ENCODE data around the gene NOS1.

NOS1 gene

GRCh38 chr12:117243488-117243887 lies 117.9 kb downstream of the NOS1 start:
- Histone ChIP-seq H3K27ac (no peak overlapping the region), H3K4me3 (ENCODE audit: low read depth in 1 of 2, low read length in 1 of 2) (no peak overlapping the region), H3K4me1 (ENCODE audit: control insufficient read depth in 1 of 2, insufficient read depth in 1 of 2, low read depth in 1 of 2, low read length in 1 of 2) (no peaks in the 10 kb centered on the region), H3K9me3 (no peaks in the 10 kb centered on the region), H3K27me3 (no peaks in the 10 kb centered on the region), H3K36me3 (no peaks in the 10 kb centered on the region)
- TF ChIP-seq CTCF (IDR thresholded peaks at IDR 0.05) = no peak

GRCh38 chr12:117241697-117242096 lies 119.7 kb downstream of the NOS1 start:
- H3K4me3 ChIP-seq (ENCODE audit: low read depth in 1 of 2, low read length in 1 of 2) = no peak overlapping the region
- no peaks in the 10 kb centered on the region for H3K36me3 ChIP-seq
- peaks cover 9% of the 10 kb centered on the region for H3K27me3 ChIP-seq
- no peak overlapping the region for H3K27ac ChIP-seq
- H3K4me1 ChIP-seq (ENCODE audit: control insufficient read depth in 1 of 2, insufficient read depth in 1 of 2, low read depth in 1 of 2, low read length in 1 of 2) = no peaks in the 10 kb centered on the region
- no peak for TF ChIP-seq CTCF (IDR thresholded peaks at IDR 0.05)
- no peaks in the 10 kb centered on the region for H3K9me3 ChIP-seq

GRCh38 chr12:117240081-117240755 lies 121.2 kb downstream of the NOS1 start:
- TF ChIP-seq CTCF (IDR thresholded peaks at IDR 0.05) = no peak
- Histone ChIP-seq H3K27me3 (peaks cover 24% of the 10 kb centered on the region), H3K4me1 (ENCODE audit: control insufficient read depth in 1 of 2, insufficient read depth in 1 of 2, low read depth in 1 of 2, low read length in 1 of 2) (no peaks in the 10 kb centered on the region), H3K36me3 (no peaks in the 10 kb centered on the region), H3K9me3 (no peaks in the 10 kb centered on the region), H3K4me3 (ENCODE audit: low read depth in 1 of 2, low read length in 1 of 2) (no peak overlapping the region), H3K27ac (no peak overlapping the region)

- Histone ChIP-seq H3K9me3 (no peaks in the 10 kb centered on the region), H3K36me3 (no peaks in the 10 kb centered on the region), H3K27ac (no peak overlapping the region), H3K4me1 (ENCODE audit: control insufficient read depth in 1 of 2, insufficient read depth in 1 of 2, low read depth in 1 of 2, low read length in 1 of 2) (no peaks in the 10 kb centered on the region), H3K4me3 (ENCODE audit: low read depth in 1 of 2, low read length in 1 of 2) (no peak overlapping the region), H3K27me3 (peaks cover 34% of the 10 kb centered on the region)
- TF ChIP-seq CTCF (IDR thresholded peaks at IDR 0.05) = peak; percentile 52
These were observed 124.9 kb downstream of the NOS1 start for GRCh38 chr12:117236456-117237001.

GRCh38 chr12:117235261-117235660 lies 126.2 kb downstream of the NOS1 start:
- Histone ChIP-seq H3K27ac (no peak overlapping the region), H3K9me3 (no peaks in the 10 kb centered on the region), H3K4me1 (ENCODE audit: control insufficient read depth in 1 of 2, insufficient read depth in 1 of 2, low read depth in 1 of 2, low read length in 1 of 2) (no peaks in the 10 kb centered on the region), H3K4me3 (ENCODE audit: low read depth in 1 of 2, low read length in 1 of 2) (no peak overlapping the region), H3K36me3 (no peaks in the 10 kb centered on the region), H3K27me3 (peaks cover 34% of the 10 kb centered on the region)
- TF ChIP-seq CTCF (IDR thresholded peaks at IDR 0.05) = no peak
